K562 (cell line): Measurements from ENCODE around the gene ERBB4. TPM values are rescaled to one million over a fixed set of nuclear protein-coding genes. Genes with fewer than 3 reads are reported as not detected.

Experiments used
- ATAC-seq: fragments of 200-7000 bp; cut with Tn5 transposase; 3 replicates; pipeline ENCODE4 v1.9.1; 2020; ENCODE audit warnings: moderate library complexity
- BruUV-seq: library from RNA; stranded (reverse); fragments of 400-500 nt; replicated peaks from 2 replicates; lab custom pipeline; 2021; lab: Mats Ljungman, UMichigan
- CTCF ChIA-PET: fragments of 300-600 bp; formaldehyde crosslinking; extraction: SDS; loops from one replicate; lab custom pipeline; 2021; ENCODE audit warnings: low intra/inter-chr PET ratio; lab: Yijun Ruan, JAX
- POLR2A ChIA-PET: fragments of 300-600, 350-650 bp; sonication (Branson Sonifier 250); formaldehyde crosslinking; extraction: SDS; loops from one replicate; lab custom pipeline; 2021; ENCODE audit warnings: antibody characterized with exemption, inconsistent platforms; lab: Yijun Ruan, JAX
- DNase-seq, 4 experiments: peaks; one replicate each; pipeline versions ENCODE4 v3.0.0 to v3.0.0-alpha.2; 2011 to 2018; ENCODE audit warnings: low spot score in 3 of 4, mixed read lengths in 3 of 4; ENCODE audit errors: extremely low read depth in 1 of 4
- FAIRE-seq: peaks from 2 replicates; lab custom pipeline; 2011; peaks lifted over from hg19 to GRCh38; lab: Jason Lieb, UNC
- H2AFZ ChIP-seq: 2 replicates; pipeline ENCODE4 v1.6.0; 2011; ENCODE audit warnings: low read depth, low read length, control low read depth, inconsistent platforms
- H3K27ac ChIP-seq: fragments of 200-600 bp; 3 replicates; pipeline ENCODE4 v1.8.0; 2011; ENCODE audit warnings: low read depth, mild to moderate bottlenecking, control low read depth, inconsistent platforms, low read length, moderate library complexity, mixed read lengths; ENCODE audit errors: extremely low read depth
- H3K27me3 ChIP-seq, 2 experiments: fragments of 300-600 bp in 1 of 2; 2 replicates in 1 of 2; 3 replicates in 1 of 2; pipeline versions ENCODE4 v1.6.0 to v1.8.0; 2011; ENCODE audit warnings: inconsistent platforms in 2 of 2, low read length in 2 of 2, mild to moderate bottlenecking in 1 of 2, mixed read lengths in 1 of 2, moderate library complexity in 1 of 2; ENCODE audit not compliant: control insufficient read depth in 2 of 2, insufficient read depth in 2 of 2
- H3K36me3 ChIP-seq: fragments of 300-600 bp; 3 replicates; pipeline ENCODE4 v1.8.0; 2011; ENCODE audit warnings: mild to moderate bottlenecking, low read length, inconsistent platforms; ENCODE audit not compliant: control insufficient read depth, insufficient read depth
- H3K4me1 ChIP-seq, 2 experiments: fragments of 200-600 bp in 1 of 2; replicated peaks in 1 of 2; 2 replicates in 1 of 2; 3 replicates in 1 of 2; pipeline versions ENCODE4 v1.5.1 to v1.8.0; 2011; ENCODE audit warnings: inconsistent platforms in 2 of 2, low read length in 2 of 2, mild to moderate bottlenecking in 1 of 2, mixed read lengths in 1 of 2, moderate library complexity in 1 of 2; ENCODE audit not compliant: control insufficient read depth in 2 of 2, insufficient read depth in 2 of 2
- H3K4me2 ChIP-seq: 2 replicates; pipeline ENCODE4 v1.6.1; 2011; ENCODE audit warnings: low read length, control low read depth, inconsistent platforms, mixed read lengths; ENCODE audit not compliant: insufficient read depth
- H3K4me3 ChIP-seq: fragments of 200-600 bp; sonication (generic), shearing (Covaris generic); 2 replicates; pipeline ENCODE4 v1.5.1; 2016; ENCODE audit warnings: control low read depth, inconsistent platforms
- H3K79me2 ChIP-seq: fragments of 200-600 bp; 3 replicates; pipeline ENCODE4 v1.8.0; 2011; ENCODE audit warnings: low read length, inconsistent platforms; ENCODE audit not compliant: control insufficient read depth, insufficient read depth
- H3K9ac ChIP-seq, 2 experiments: 2 replicates each; pipeline versions ENCODE4 v1.6.0 to v1.6.1; 2011; ENCODE audit warnings: low read depth in 2 of 2, low read length in 2 of 2, control low read depth in 1 of 2, inconsistent platforms in 1 of 2, mild to moderate bottlenecking in 1 of 2, mixed read lengths in 1 of 2; ENCODE audit not compliant: insufficient read depth in 1 of 2
- H3K9me1 ChIP-seq: one replicate; pipeline ENCODE4 v1.6.0; 2011; ENCODE audit warnings: inconsistent platforms, mild to moderate bottlenecking, low read length, moderate library complexity; ENCODE audit not compliant: control insufficient read depth, insufficient read depth
- H3K9me3 ChIP-seq: replicated peaks from 2 replicates; pipeline ENCODE4 v1.5.1; 2011; ENCODE audit warnings: low read depth, low read length, inconsistent platforms; ENCODE audit not compliant: control insufficient read depth, insufficient read depth
- H4K20me1 ChIP-seq: replicated peaks from 2 replicates; pipeline ENCODE4 v1.6.1; 2011; ENCODE audit warnings: low read length, inconsistent platforms, mixed read lengths; ENCODE audit not compliant: control insufficient read depth, insufficient read depth
- CHD1 ChIP-seq: fragments of 200-600 bp; sonication (generic); IDR thresholded peaks from one replicate; pipeline ENCODE4 v1.6.1; 2012; ENCODE audit warnings: mild to moderate bottlenecking, moderate library complexity, low read length, inconsistent platforms
- DDX20 ChIP-seq: fragments of 450-650 bp; IDR thresholded peaks from 2 replicates; pipeline ENCODE4 v1.6.1; 2016; ENCODE audit warnings: missing genetic modification characterization, low read depth, mild to moderate bottlenecking, missing compliant biosample characterization, moderate library complexity
- SMARCC2 ChIP-seq: fragments of 450-650 bp; IDR thresholded peaks from 2 replicates; pipeline ENCODE4 v1.6.1; 2017; ENCODE audit warnings: antibody characterized with exemption, moderate library complexity, mild to moderate bottlenecking, low read depth
- TAF15 ChIP-seq: fragments of 200-400 bp; formaldehyde crosslinking; IDR thresholded peaks from 2 replicates; pipeline ENCODE4 v1.6.1; 2017; ENCODE audit warnings: mild to moderate bottlenecking, low read depth, low read length, moderate library complexity
- TAF9B ChIP-seq: fragments of 450-650 bp; IDR thresholded peaks from 2 replicates; pipeline ENCODE4 v1.6.1; 2018; ENCODE audit warnings: mild to moderate bottlenecking; ENCODE audit not compliant: partially characterized antibody
- ZNF318 ChIP-seq, 2 experiments: fragments of 450-650 bp; IDR thresholded peaks; 2 replicates each; pipeline ENCODE4 v1.6.1; 2016; ENCODE audit warnings: mild to moderate bottlenecking in 2 of 2, borderline replicate concordance in 1 of 2, low read depth in 1 of 2, moderate library complexity in 1 of 2
- ZNF41 ChIP-seq: fragments of 250-450 bp; sonication (Bioruptor Pico); conservative IDR thresholded peaks from 2 replicates; pipeline ENCODE4 v1.4.0; 2020; ENCODE audit warnings: mild to moderate bottlenecking
- WGBS: fragments of 100-300 bp; shearing (Covaris generic); methylation state at CpG from one replicate; pipeline ENCODE4 v1.1.6; 2016; ENCODE audit warnings: low coverage, mixed read lengths; ENCODE audit not compliant: insufficient coverage; ENCODE audit errors: missing lambda C conversion rate; 5-methylcytosine and 5-hydroxymethylcytosine counted together
- in situ Hi-C: fragments of 300-500 bp; cut with MboI; formaldehyde crosslinking; loops from 4 replicates; pipeline ENCODE4 v1.15.0; 2018; ENCODE audit warnings: inconsistent platforms, mixed read lengths
- intact Hi-C: fragments of 100-400 bp; cut with micrococcal nuclease; formaldehyde crosslinking; loops from 2 replicates; pipeline ENCODE4 v1.14.2; 2022
- polyA plus RNA-seq, 8 experiments: library from polyadenylated mRNA; depleted of rRNA in 4 of 8; stranded (reverse) in 5 of 8; unstranded in 3 of 8; fragments of >200 nt; fragmentation: Nextera tagmentation in 2 of 8; fragmentation: Illumina TruSeq in 1 of 8; extraction: Ambion mirVana in 2 of 8; extraction: Trizol in 1 of 8; gene quantifications; 2 replicates each; pipeline versions ENCODE4 v1.2.1 to v1.2.3, GENCODE V29; 2011 to 2014; ENCODE audit warnings: inconsistent platforms in 1 of 8, missing spikeins in 1 of 8
- total RNA-seq, 7 experiments: library from RNA; depleted of rRNA in 6 of 7; stranded (reverse); fragments of >200 nt in 6 of 7; fragmentation: Illumina TruSeq in 2 of 7; extraction: Trizol in 2 of 7; gene quantifications; 2 replicates each; pipeline versions ENCODE4 v1.2.1 to v1.2.3, GENCODE V29; 2011 to 2021; ENCODE audit warnings: low replicate concordance in 1 of 7
- TF ChIP-seq, protein P1 (sequence below), 2 experiments: fragments of 450-650 bp; conservative IDR thresholded peaks; 2 replicates each; pipeline ENCODE4 v1.6.1; 2017; ENCODE audit warnings: mild to moderate bottlenecking in 2 of 2, moderate library complexity in 2 of 2

ERBB4 gene
- total and polyA plus RNA-seq, 9 of the 15 experiments (the other 6 are each of a cell fraction or from before 2014, with no cell fraction given) = not detected

GRCh38 chr2:212556296-212556695 is 17.7 kb upstream of the ERBB4 start:
- no peaks in the 10 kb centered on the region for H4K20me1 ChIP-seq
- H3K36me3 ChIP-seq = no peaks in the 10 kb centered on the region
- H3K4me2 ChIP-seq = no peak overlapping the region
- DNase-seq (no peak), ATAC-seq (no peak), FAIRE-seq (no peak)
- 0% methylated on average over 4 of the region's 4 CpGs for WGBS
- no TSS peak for BruUV-seq
- POLR2A ChIA-PET = no interaction called here
- H3K9me3 ChIP-seq = no peaks in the 10 kb centered on the region
- in situ Hi-C loops = no loop called here
- no peak overlapping the region for H2AFZ ChIP-seq
- no peaks in the 10 kb centered on the region for H3K27me3 ChIP-seq
- CTCF ChIA-PET = no interaction called here
- H3K9ac ChIP-seq = no peak overlapping the region
- no peak overlapping the region for H3K27ac ChIP-seq
- H3K4me1 ChIP-seq = no peaks in the 10 kb centered on the region
- no peaks in the 10 kb centered on the region for H3K79me2 ChIP-seq
- intact Hi-C loops = no loop called here
- no peak overlapping the region for H3K4me3 ChIP-seq
- no peaks in the 10 kb centered on the region for H3K9me1 ChIP-seq
- no peak for TF ChIP-seq CHD1
- TF ChIP-seq SMARCC2 = no peak
- no peak for TF ChIP-seq TAF9B
- TF ChIP-seq, protein P1, sequence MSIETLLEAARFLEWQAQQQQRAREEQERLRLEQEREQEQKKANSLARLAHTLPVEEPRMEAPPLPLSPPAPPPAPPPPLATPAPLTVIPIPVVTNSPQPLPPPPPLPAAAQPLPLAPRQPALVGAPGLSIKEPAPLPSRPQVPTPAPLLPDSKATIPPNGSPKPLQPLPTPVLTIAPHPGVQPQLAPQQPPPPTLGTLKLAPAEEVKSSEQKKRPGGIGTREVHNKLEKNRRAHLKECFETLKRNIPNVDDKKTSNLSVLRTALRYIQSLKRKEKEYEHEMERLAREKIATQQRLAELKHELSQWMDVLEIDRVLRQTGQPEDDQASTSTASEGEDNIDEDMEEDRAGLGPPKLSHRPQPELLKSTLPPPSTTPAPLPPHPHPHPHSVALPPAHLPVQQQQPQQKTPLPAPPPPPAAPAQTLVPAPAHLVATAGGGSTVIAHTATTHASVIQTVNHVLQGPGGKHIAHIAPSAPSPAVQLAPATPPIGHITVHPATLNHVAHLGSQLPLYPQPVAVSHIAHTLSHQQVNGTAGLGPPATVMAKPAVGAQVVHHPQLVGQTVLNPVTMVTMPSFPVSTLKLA (conservative IDR thresholded peaks at IDR 0.05) = no peak
- TF ChIP-seq DDX20 (tag) = no peak
- TF ChIP-seq ZNF318 (IDR thresholded peaks at IDR 0.05; ENCODE audit: borderline replicate concordance in 1 of 2, low read depth in 1 of 2) = no peak
- no peak for TF ChIP-seq ZNF41 (CRISPR knock-in tag)
- TF ChIP-seq TAF15 = no peak
